Right lung (tissue), 5 donors: ENCODE results near the gene BTNL9. TPM values are rescaled to one million over a fixed set of nuclear protein-coding genes. Genes with fewer than 3 reads are reported as not detected.
"Not testable (repeated sequence)": the region's sequence is repeated elsewhere in the genome, so short reads cannot be mapped to it uniquely, and the experiment has no call there.

ENCODE experiments used
- DNase-seq, 2 donors: peaks; one replicate each; pipeline ENCODE4 v3.0.0-alpha.2; 2013
- polyA plus RNA-seq, 5 donors: library from polyadenylated mRNA; unstranded; fragments of 120-200 nt; gene quantifications; one replicate each; pipeline versions ENCODE4 v1.2.1 to v1.2.3, GENCODE V29; 2013; ENCODE audit warnings: inconsistent platforms in 1 of 5, low replicate concordance in 1 of 5; ENCODE audit not compliant: insufficient read length in 5 of 5, insufficient read depth in 1 of 5

BTNL9 gene
- polyA plus RNA-seq, 5 donors: 12.0 to 23.5 (median 13.6) TPM

- no peak for DNase-seq
Observed at GRCh38 chr5:181060231-181060590, 20.1 kb downstream of the BTNL9 start.

- DNase-seq: no peak
Observed at GRCh38 chr5:181060924-181061323, 20.9 kb downstream of the BTNL9 start.

- no peak for DNase-seq
Observed at GRCh38 chr5:181061645-181062044, 21.6 kb downstream of the BTNL9 start.

DNA sequence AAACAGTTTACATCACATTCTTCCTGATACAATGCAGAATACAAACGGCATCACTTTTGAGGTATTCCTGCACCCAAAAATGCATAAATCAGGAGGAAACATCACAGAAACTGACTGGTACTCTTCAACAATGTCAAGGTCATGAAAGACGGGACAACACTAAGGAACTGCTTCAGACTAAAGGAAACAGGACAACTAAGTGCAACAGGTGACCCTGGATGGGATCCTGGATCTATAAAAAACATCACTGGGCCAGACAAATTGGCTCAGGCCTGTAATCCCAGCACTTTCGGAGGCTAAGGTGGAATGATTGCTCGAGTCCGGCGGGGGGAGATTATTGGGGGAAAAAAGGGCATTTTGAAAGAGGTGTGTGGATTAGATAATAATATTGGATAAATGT lies 22.6 kb downstream of the BTNL9 start:
- DNase-seq: no peak

DNA sequence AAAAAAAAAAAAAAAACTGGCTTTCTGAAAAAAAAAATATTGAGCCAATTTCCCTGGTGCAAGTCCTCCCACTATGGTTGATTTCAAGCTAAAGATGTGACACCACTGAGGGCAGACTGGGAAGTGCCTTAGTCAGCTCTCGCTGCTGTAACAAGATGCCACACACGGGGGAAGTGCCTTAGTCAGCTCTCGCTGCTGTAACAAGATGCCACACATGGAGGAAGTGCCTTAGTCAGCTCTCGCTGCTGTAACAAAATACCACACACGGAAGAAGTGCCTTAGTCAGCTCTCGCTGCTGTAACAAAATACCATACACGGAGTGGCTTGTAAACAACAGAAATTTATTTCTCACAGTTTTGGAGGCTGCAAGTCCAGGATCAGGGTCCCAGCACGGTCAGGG lies 23.4 kb downstream of the BTNL9 start:
- DNase-seq: no peak

GRCh38 chr5:181064987-181065386 lies 24.9 kb downstream of the BTNL9 start:
- no peak for DNase-seq

DNA sequence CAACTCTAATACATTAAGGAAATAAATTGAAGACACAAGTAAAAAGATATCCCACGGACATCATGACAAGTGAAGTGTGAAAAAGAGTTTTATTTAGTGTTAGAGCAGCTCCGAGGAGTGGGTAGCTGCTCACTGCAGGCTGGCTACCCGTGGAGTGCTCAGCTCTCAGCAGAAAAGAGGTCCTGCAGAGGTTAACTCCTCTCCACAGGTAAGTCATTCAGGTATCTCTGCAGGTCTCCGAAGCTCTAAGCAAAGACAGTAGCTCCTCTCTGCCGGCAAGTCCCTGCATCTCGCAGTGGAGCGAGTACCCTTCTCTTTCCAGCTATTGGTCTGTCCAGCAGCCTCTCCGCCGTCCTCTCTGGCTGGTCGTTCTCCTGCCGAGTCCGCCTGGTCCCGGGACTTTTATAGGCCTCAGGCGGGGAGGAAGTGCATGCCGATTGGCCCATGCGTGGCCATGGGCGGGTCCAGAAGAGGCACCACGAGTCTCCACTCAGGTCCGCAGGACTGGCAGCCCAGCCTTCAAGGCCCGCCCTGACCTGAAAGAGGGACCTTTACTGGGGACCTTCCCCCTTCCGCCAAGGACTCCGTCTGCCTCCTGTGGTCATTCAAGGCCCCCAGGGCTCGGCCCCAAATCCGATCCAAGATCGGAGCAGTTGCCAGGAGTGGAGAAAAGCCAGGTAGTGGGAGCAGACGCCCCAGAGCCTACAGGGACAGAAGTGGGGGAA lies 29.9 kb downstream of the BTNL9 start:
- no peak for DNase-seq

GRCh38 chr5:181070523-181070922 lies 30.5 kb downstream of the BTNL9 start:
- DNase-seq: no peak

DNA sequence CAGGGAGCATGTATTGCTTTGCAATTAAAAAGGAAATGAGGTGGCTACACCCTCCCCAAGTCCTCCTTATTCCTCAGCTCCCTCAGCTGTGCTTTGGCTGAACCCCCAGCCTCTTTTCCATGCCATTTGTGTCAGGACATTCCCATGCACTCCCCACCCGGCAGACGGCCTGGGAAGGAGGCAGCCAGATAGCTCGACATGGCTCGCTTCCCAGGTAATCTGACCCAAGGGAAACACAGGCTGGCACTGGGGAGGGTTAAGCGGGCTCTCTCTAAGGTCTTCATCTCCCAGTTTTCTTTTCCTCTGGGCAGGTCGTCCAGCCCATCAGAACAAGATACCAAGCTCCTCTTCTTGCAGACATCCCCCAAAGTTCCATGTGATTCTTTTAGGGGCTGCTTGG lies 31.2 kb downstream of the BTNL9 start:
- no peak for DNase-seq

- no peak for DNase-seq
Observed at GRCh38 chr5:181076920-181077319, 36.9 kb downstream of the BTNL9 start.

GRCh38 chr5:181081989-181082388 lies 41.9 kb downstream of the BTNL9 start:
- no peak for DNase-seq

- no peak for DNase-seq
Observed at GRCh38 chr5:181084621-181085195, 44.6 kb downstream of the BTNL9 start.

DNA sequence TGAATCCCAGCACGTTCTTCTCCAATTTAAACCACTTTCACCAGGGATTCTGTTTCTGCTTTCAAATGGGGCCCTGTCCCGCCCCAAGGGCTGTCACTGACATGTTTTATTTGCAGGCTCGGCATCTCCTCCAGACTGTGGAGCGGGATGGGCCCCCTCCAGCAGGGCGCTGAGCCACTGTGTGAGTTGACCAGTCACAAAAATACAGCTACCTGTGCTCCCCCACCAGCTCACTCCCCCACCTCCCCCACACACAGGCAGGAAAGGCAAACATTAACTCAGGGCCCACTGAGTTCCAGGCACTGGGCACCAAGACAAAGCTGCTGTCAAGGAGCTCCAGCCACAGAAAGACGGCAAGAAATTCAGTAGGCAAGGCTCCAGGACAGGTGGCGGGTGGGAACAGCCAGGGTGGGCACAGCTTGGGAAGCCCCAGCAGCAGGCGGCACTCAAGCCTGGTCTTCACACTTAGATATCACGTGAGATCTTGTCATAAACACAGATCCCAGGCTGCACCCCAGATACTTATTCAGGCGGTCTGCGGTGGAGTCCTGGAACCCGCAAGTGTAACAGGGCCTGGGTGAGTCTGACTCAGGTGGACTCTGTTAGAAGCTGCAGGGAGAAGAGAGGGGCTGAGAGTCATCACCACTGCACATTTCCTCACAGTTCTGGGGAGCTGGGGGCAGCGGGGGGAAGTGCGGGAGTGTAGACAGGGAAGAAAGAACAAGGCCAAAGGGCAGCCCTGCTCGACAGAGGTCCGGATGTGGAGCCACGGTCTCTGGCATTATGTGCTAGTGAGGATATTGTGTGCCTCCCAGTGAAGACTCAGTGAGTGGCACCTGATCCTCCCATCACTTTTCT lies 46.2 kb downstream of the BTNL9 start:
- DNase-seq: no peak

DNA sequence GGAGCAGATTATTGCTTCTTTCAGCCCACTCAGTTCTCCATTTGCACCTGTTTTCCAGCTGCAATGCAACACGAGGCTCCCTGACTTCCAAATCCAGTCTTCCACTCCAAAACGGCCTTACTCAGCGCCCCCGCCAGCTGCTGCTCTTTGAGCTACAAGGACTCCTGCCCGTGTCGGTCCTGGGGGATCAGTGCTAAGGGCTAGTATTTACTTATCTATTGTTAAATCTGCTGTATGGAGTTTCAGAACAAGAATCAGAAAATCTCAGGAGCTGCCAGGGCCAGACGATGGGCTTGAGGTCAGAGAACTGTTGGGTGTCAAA lies 46.8 kb downstream of the BTNL9 start:
- no peak for DNase-seq

- no peak for DNase-seq
Observed at GRCh38 chr5:181087309-181087708, 47.2 kb downstream of the BTNL9 start.

GRCh38 chr5:181088289-181088688 lies 48.2 kb downstream of the BTNL9 start:
- no peak for DNase-seq

DNA sequence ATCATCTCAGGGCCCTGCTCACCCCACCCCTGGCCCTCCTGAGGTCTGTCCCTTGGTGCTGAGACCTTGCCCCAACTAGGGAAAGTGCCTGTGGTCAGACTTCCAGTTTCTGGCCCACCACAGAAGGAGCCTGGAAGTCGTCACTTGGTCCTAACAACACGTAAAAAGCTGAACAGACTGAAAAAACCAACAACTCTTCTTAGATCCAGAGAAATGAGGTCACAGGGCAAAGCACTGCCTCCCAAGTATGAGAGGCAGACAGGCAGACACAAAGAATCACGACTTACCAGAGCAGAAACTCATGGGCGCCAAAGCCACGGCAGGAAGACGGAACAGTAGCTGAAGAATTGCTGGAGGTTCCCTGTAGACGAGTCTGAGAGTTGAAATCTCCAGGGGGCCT lies 52.4 kb downstream of the BTNL9 start:
- no peak for DNase-seq

GRCh38 chr5:181095162-181095561 lies 55.1 kb downstream of the BTNL9 start:
- DNase-seq: not testable (repeated sequence)

- not testable (repeated sequence) for DNase-seq
Observed at GRCh38 chr5:181096721-181097382, 56.8 kb downstream of the BTNL9 start.

DNA sequence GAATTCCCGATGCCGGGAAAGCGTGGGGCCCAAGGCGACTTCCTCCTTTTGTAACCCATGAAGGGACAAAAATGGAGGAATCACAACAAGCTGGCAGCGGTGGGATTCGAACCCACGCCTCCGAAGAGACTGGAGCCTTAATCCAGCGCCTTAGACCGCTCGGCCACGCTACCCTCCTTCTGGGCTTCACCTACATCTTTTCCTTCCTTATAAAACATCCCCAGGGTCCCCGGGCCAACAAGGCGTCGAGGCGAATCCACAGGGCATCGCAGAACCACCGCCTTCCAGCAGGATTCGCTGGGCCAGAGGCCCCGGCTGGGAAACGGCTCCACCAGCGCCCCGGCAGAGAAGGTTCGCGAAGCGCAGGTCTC lies 57.3 kb downstream of the BTNL9 start:
- DNase-seq: not testable (repeated sequence)

DNA sequence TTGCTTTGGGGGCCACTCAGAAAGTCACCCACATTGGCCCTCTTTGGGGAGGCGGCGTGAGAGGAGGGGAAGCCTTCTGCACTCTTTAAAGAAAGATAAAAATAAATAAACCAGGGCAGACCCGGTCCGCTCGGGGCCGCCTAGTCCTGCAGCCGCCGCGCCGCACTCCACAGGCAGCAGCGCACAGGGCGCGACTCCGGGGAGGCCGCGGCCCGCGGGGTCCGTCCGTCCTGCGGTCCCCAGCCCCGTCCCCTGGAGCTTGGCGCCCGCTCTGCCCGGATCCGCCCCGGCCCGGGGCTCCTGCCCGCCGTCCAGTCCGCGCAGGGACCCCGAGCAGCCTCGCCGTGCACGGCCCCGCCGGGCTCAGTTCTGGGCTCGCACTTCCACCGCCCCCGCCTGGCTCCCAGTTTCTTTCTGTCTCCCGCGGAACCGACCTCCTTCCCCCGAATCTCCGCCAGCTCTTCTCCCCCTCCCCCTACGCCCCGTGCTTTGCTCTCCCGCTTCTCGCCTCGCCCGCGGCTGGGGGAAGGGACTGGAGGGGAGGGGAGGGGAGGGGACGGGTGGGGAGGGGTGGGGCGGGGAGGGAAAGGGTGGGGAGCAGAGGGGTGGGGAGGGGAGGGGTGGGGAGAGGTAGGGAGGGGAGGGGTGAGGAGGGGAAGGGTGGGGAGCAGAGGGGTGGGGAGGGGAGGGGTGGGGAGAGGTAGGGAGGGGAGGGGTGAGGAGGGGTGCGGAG lies 57.9 kb downstream of the BTNL9 start:
- DNase-seq: not testable (repeated sequence)
